Measurements from ENCODE around the gene APMAP.
A peak's percentile ranks its signal among the peaks of the same experiment; 100 is the strongest.

- no peak for TF ChIP-seq CTCF (IDR thresholded peaks at IDR 0.05; ENCODE audit: low read depth, low read length, missing input control)
- TF ChIP-seq, protein P1, sequence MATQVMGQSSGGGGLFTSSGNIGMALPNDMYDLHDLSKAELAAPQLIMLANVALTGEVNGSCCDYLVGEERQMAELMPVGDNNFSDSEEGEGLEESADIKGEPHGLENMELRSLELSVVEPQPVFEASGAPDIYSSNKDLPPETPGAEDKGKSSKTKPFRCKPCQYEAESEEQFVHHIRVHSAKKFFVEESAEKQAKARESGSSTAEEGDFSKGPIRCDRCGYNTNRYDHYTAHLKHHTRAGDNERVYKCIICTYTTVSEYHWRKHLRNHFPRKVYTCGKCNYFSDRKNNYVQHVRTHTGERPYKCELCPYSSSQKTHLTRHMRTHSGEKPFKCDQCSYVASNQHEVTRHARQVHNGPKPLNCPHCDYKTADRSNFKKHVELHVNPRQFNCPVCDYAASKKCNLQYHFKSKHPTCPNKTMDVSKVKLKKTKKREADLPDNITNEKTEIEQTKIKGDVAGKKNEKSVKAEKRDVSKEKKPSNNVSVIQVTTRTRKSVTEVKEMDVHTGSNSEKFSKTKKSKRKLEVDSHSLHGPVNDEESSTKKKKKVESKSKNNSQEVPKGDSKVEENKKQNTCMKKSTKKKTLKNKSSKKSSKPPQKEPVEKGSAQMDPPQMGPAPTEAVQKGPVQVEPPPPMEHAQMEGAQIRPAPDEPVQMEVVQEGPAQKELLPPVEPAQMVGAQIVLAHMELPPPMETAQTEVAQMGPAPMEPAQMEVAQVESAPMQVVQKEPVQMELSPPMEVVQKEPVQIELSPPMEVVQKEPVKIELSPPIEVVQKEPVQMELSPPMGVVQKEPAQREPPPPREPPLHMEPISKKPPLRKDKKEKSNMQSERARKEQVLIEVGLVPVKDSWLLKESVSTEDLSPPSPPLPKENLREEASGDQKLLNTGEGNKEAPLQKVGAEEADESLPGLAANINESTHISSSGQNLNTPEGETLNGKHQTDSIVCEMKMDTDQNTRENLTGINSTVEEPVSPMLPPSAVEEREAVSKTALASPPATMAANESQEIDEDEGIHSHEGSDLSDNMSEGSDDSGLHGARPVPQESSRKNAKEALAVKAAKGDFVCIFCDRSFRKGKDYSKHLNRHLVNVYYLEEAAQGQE (IDR thresholded peaks at IDR 0.05), result peak; percentile 53
- TF ChIP-seq ATF3 (IDR thresholded peaks at IDR 0.05), result no peak
- TF ChIP-seq JUND (IDR thresholded peaks at IDR 0.05), result no peak
- TF ChIP-seq NR2F2 (IDR thresholded peaks at IDR 0.05), result no peak
- TF ChIP-seq, protein P2, sequence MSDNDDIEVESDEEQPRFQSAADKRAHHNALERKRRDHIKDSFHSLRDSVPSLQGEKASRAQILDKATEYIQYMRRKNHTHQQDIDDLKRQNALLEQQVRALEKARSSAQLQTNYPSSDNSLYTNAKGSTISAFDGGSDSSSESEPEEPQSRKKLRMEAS (IDR thresholded peaks at IDR 0.05), result no peak
- TF ChIP-seq EGR1 (IDR thresholded peaks at IDR 0.05; ENCODE audit: low read depth in 2 of 2), result peak in 1 of 2 donors; percentile 47
- peak; percentile 95 for TF ChIP-seq TAF1 (conservative IDR thresholded peaks at IDR 0.05)
- TF ChIP-seq SP1 (IDR thresholded peaks at IDR 0.05), result peak; percentile 66
- peak; percentile 71 for TF ChIP-seq YY1 (IDR thresholded peaks at IDR 0.05)
- TF ChIP-seq HNF4A (conservative IDR thresholded peaks at IDR 0.05), result peak in 1 of 2 donors; percentile 12
- peak; percentile 92 to 97 for TF ChIP-seq GABPA (IDR thresholded peaks at IDR 0.05 in 1 of 2, conservative IDR thresholded peaks at IDR 0.05 in 1 of 2)
- TF ChIP-seq RAD21 (IDR thresholded peaks at IDR 0.05), result peak in 1 of 2 donors; percentile 32
These were observed at the start of gene APMAP for GRCh38 chr20:24992487-24993205.

Data from liver (tissue), 3 donors.